ENCODE data around the gene CT45A2.
"Not testable (repeated sequence)": the region's sequence is repeated elsewhere in the genome, so short reads cannot be mapped to it uniquely, and the experiment has no call there.

CT45A2 gene

GRCh38 chrX:135819912-135820311 is at the start of gene CT45A2:
Gene CT45A2 (minus strand): TSS chrX:135820012. CDS start chrX:135816265, 3,747 bp downstream.
- not testable (repeated sequence) for DNase-seq (ENCODE audit: low read depth in 2 of 2)

- DNase-seq (ENCODE audit: low read depth in 2 of 2) = not testable (repeated sequence)
These were observed 34.6 kb upstream of the CT45A2 start, which contains the start of gene CT45A8 for GRCh38 chrX:135854438-135854837. Gene CT45A8 (minus strand): TSS chrX:135854538. CDS start chrX:135850783, 3,755 bp downstream.

- DNase-seq (ENCODE audit: low read depth in 2 of 2) = not testable (repeated sequence)
These were observed 17.4 kb upstream of the CT45A2 start, which contains the start of gene CT45A7 for GRCh38 chrX:135837180-135837579. Gene CT45A7 (minus strand): TSS chrX:135837280. CDS start chrX:135833533, 3,747 bp downstream.

GRCh38 chrX:135802687-135803086 is 17.1 kb downstream of the CT45A2 start, which contains the start of gene CT45A6:
Gene CT45A6 (minus strand): TSS chrX:135802787. CDS start chrX:135798993, 3,794 bp downstream.
- DNase-seq (ENCODE audit: low read depth in 2 of 2) = not testable (repeated sequence)

- not testable (repeated sequence) for DNase-seq (ENCODE audit: low read depth in 2 of 2)
These were observed 34.4 kb downstream of the CT45A2 start, which contains the start of gene CT45A5 for GRCh38 chrX:135785403-135785802. Gene CT45A5 (minus strand): TSS chrX:135785503. CDS start chrX:135781729, 3,774 bp downstream.

GRCh38 chrX:135768091-135768490 is 51.7 kb downstream of the CT45A2 start, which contains the start of gene CT45A3:
Gene CT45A3 (minus strand): TSS chrX:135768191. CDS start chrX:135764444, 3,747 bp downstream.
- not testable (repeated sequence) for DNase-seq (ENCODE audit: low read depth in 2 of 2)

Data from fibroblast of skin of left biceps (primary cell).